AG10803 (cell line): ENCODE results near the gene CLEC2B.
"Not testable (repeated sequence)": the region's sequence is repeated elsewhere in the genome, so short reads cannot be mapped to it uniquely, and the experiment has no call there.

Experiments used
- DNase-seq: peaks from one replicate; pipeline ENCODE4 v3.0.0; 2010; ENCODE audit warnings: low read depth
- H3K4me3 ChIP-seq: 2 replicates; pipeline ENCODE4 v1.5.1; 2011; ENCODE audit warnings: mild to moderate bottlenecking, low read length, control low read depth
- CTCF ChIP-seq: conservative IDR thresholded peaks from 2 replicates; pipeline ENCODE4 v1.5.1; 2011; ENCODE audit warnings: mild to moderate bottlenecking, low read length, control low read depth, inconsistent platforms

CLEC2B gene

GRCh38 chr12:9883175-9883574 lies 14.0 kb upstream of the CLEC2B start:
- DNase-seq = no peak
- no peak overlapping the region for H3K4me3 ChIP-seq
- no peak for TF ChIP-seq CTCF

- no peak for TF ChIP-seq CTCF
- DNase-seq = no peak
- H3K4me3 ChIP-seq = no peak overlapping the region
These were observed 12.8 kb upstream of the CLEC2B start for GRCh38 chr12:9881988-9882387.

GRCh38 chr12:9881246-9881645 lies 12.1 kb upstream of the CLEC2B start, which contains the start of gene KLRF2:
Gene KLRF2 (plus strand): TSS chr12:9881489. CDS start chr12:9881596, 107 bp downstream.
- no peak within 1 kb of the TSS for H3K4me3 ChIP-seq
- no peak for TF ChIP-seq CTCF
- no peak for DNase-seq

- H3K4me3 ChIP-seq = no peak overlapping the region
- TF ChIP-seq CTCF = no peak
- no peak for DNase-seq
These were observed 11.5 kb upstream of the CLEC2B start for GRCh38 chr12:9880532-9881078.

GRCh38 chr12:9876120-9876519 lies 7.0 kb upstream of the CLEC2B start:
- not testable (repeated sequence) for DNase-seq, H3K4me3 ChIP-seq

- no peak for DNase-seq
- TF ChIP-seq CTCF = no peak
- no peak overlapping the region for H3K4me3 ChIP-seq
These were observed 3.6 kb upstream of the CLEC2B start for GRCh38 chr12:9872742-9873141.

- no peak overlapping the region for H3K4me3 ChIP-seq
- no peak for TF ChIP-seq CTCF
- no peak for DNase-seq
These were observed 3.0 kb upstream of the CLEC2B start for GRCh38 chr12:9872162-9872561.
